Neural cell (in vitro differentiated cells): ENCODE measurements around the gene PRR20E. TPM values are rescaled to one million over a fixed set of nuclear protein-coding genes. Genes with fewer than 3 reads are reported as not detected.

ENCODE experiments used
- H2AFZ ChIP-seq: fragments of 200-600, 300-800 bp; sonication (generic), shearing (Covaris generic); 2 replicates; pipeline ENCODE4 v1.6.0; 2014; ENCODE audit warnings: low read depth, mild to moderate bottlenecking, antibody characterized with exemption, low read length, moderate library complexity
- H3F3A ChIP-seq: fragments of 200-600 bp; shearing (Covaris generic); 2 replicates; pipeline ENCODE4 v1.6.1; 2016; ENCODE audit warnings: mild to moderate bottlenecking, moderate library complexity, mixed read lengths, antibody characterized with exemption, low read length; ENCODE audit not compliant: insufficient read depth, poor library complexity, severe bottlenecking
- H3K27ac ChIP-seq: fragments of 200-600, 300-800 bp; sonication (generic), shearing (Covaris generic); 2 replicates; pipeline ENCODE4 v1.5.1; 2014; ENCODE audit warnings: mild to moderate bottlenecking, low read length, moderate library complexity
- H3K27me3 ChIP-seq: fragments of 300-800, 200-600 bp; sonication (generic), shearing (Covaris generic); 2 replicates; pipeline ENCODE4 v1.6.0; 2014; ENCODE audit warnings: mild to moderate bottlenecking, low read depth, low read length, moderate library complexity; ENCODE audit not compliant: insufficient read depth
- H3K36me3 ChIP-seq: fragments of 300-800, 200-600 bp; sonication (generic), shearing (Covaris generic); 2 replicates; pipeline ENCODE4 v1.5.1; 2014; ENCODE audit warnings: mild to moderate bottlenecking, antibody characterized with exemption, low read length, moderate library complexity; ENCODE audit not compliant: insufficient read depth
- H3K4me2 ChIP-seq: fragments of 300-800, 200-600 bp; sonication (generic), shearing (Covaris generic); 2 replicates; pipeline ENCODE4 v1.6.0; 2014; ENCODE audit warnings: mild to moderate bottlenecking, low read length
- H3K4me3 ChIP-seq: fragments of 300-800, 200-600 bp; sonication (generic), shearing (Covaris generic); 2 replicates; pipeline ENCODE4 v1.5.1; 2014; ENCODE audit warnings: mild to moderate bottlenecking, low read length, moderate library complexity
- H3K79me2 ChIP-seq: fragments of 200-600 bp; shearing (Covaris generic); replicated peaks from 2 replicates; pipeline ENCODE4 v1.6.0; 2014; ENCODE audit warnings: mild to moderate bottlenecking, low read length, moderate library complexity; ENCODE audit not compliant: insufficient read depth
- H3K9ac ChIP-seq: fragments of 300-800, 200-600 bp; sonication (generic), shearing (Covaris generic); 2 replicates; pipeline ENCODE4 v1.6.1; 2016; ENCODE audit warnings: mild to moderate bottlenecking, low read length, mixed read lengths
- H3K9me2 ChIP-seq: fragments of 200-600 bp; shearing (Covaris generic); 2 replicates; pipeline ENCODE4 v1.6.1; 2016; ENCODE audit warnings: mild to moderate bottlenecking, low read length, mixed read lengths; ENCODE audit not compliant: insufficient read depth
- H3K9me3 ChIP-seq: fragments of 200-600, 300-800 bp; sonication (generic), shearing (Covaris generic); 2 replicates; pipeline ENCODE4 v1.6.1; 2016; ENCODE audit warnings: mild to moderate bottlenecking, mixed run types, low read length, moderate library complexity, mixed read lengths
- H4K20me1 ChIP-seq: fragments of 200-600 bp; shearing (Covaris generic); 2 replicates; pipeline ENCODE4 v1.6.1; 2016; ENCODE audit warnings: mild to moderate bottlenecking, mixed run types; ENCODE audit not compliant: insufficient read depth
- CTCF ChIP-seq: fragments of 450-650 bp; IDR thresholded peaks from 2 replicates; pipeline ENCODE4 v1.5.1; 2014; ENCODE audit warnings: antibody characterized with exemption, mild to moderate bottlenecking, moderate library complexity; ENCODE audit not compliant: poor library complexity, severe bottlenecking
- SMC3 ChIP-seq: fragments of 450-650 bp; conservative IDR thresholded peaks from 2 replicates; pipeline ENCODE4 v1.6.1; 2014; ENCODE audit warnings: antibody characterized with exemption, mild to moderate bottlenecking, moderate library complexity; ENCODE audit not compliant: poor library complexity
- polyA plus RNA-seq: library from polyadenylated mRNA; depleted of rRNA; stranded (reverse); fragments of >200 nt; gene quantifications from 2 replicates; pipeline ENCODE4 v1.2.3, GENCODE V29; 2014
- small RNA-seq, 3 experiments: library from RNA; depleted of rRNA; stranded (forward); fragments of <200 nt; gene quantifications; one replicate each; pipeline ENCODE3, GENCODE V24; 2012

PRR20E gene
- polyA plus RNA-seq, 1 donor from 2014 or later, result not detected

GRCh38 chr13:57212989-57213388 lies 46.0 kb downstream of the PRR20E start:
- Histone ChIP-seq H3K9me2 (no peaks in the 10 kb centered on the region), H2AFZ (no peak overlapping the region), H3K79me2 (no peaks in the 10 kb centered on the region), H3K4me2 (no peak overlapping the region), H3K9ac (no peak overlapping the region), H3K27ac (no peak overlapping the region), H3K36me3 (no peaks in the 10 kb centered on the region), H3K4me3 (no peak overlapping the region), H3K27me3 (no peaks in the 10 kb centered on the region), H4K20me1 (no peaks in the 10 kb centered on the region), H3F3A (no peaks in the 10 kb centered on the region), H3K9me3 (no peaks in the 10 kb centered on the region)
- no peak for TF ChIP-seq CTCF
- TF ChIP-seq SMC3, result no peak

Small RNA genes lying within 50 kb of the gene (small RNA-seq; reads per million reads assigned to genes)
- 0 reads per million in 3 experiments for gene PRR20FP

Other genes with a start within 250 kb of the PRR20E start
- not detected in 2 replicates for gene PRR20A, start 26.3 kb upstream of the PRR20E start, polyA plus RNA-seq
- gene PRR20B, start 19.7 kb upstream of the PRR20E start, polyA plus RNA-seq, result not detected in 2 replicates
- not detected in 2 replicates for gene PRR20C, start 13.1 kb upstream of the PRR20E start, polyA plus RNA-seq
- not detected in 2 replicates for gene PRR20D, start 6.6 kb upstream of the PRR20E start, polyA plus RNA-seq